ENCODE results near the gene TPPP3.

- TF ChIP-seq, protein P1, sequence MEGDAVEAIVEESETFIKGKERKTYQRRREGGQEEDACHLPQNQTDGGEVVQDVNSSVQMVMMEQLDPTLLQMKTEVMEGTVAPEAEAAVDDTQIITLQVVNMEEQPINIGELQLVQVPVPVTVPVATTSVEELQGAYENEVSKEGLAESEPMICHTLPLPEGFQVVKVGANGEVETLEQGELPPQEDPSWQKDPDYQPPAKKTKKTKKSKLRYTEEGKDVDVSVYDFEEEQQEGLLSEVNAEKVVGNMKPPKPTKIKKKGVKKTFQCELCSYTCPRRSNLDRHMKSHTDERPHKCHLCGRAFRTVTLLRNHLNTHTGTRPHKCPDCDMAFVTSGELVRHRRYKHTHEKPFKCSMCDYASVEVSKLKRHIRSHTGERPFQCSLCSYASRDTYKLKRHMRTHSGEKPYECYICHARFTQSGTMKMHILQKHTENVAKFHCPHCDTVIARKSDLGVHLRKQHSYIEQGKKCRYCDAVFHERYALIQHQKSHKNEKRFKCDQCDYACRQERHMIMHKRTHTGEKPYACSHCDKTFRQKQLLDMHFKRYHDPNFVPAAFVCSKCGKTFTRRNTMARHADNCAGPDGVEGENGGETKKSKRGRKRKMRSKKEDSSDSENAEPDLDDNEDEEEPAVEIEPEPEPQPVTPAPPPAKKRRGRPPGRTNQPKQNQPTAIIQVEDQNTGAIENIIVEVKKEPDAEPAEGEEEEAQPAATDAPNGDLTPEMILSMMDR (IDR thresholded peaks at IDR 0.05), result peak; percentile 67
- TF ChIP-seq EZH2 (IDR thresholded peaks at IDR 0.05; ENCODE audit: borderline replicate concordance, insufficient read depth, low read depth, low read length, poor library complexity, severe bottlenecking), result no peak
These were observed 22.8 kb upstream of the TPPP3 start, which contains the start of gene ZDHHC1 for GRCh38 chr16:67415872-67416793.

All from B cell (primary cell).